Neural cell (in vitro differentiated cells): ENCODE measurements around the gene HUWE1. TPM values are rescaled to one million over a fixed set of nuclear protein-coding genes. Genes with fewer than 3 reads are reported as not detected.

Source experiments
- H2AFZ ChIP-seq: fragments of 200-600, 300-800 bp; sonication (generic), shearing (Covaris generic); 2 replicates; pipeline ENCODE4 v1.6.0; 2014; ENCODE audit warnings: low read depth, mild to moderate bottlenecking, antibody characterized with exemption, low read length, moderate library complexity
- H3F3A ChIP-seq: fragments of 200-600 bp; shearing (Covaris generic); 2 replicates; pipeline ENCODE4 v1.6.1; 2016; ENCODE audit warnings: mild to moderate bottlenecking, moderate library complexity, mixed read lengths, antibody characterized with exemption, low read length; ENCODE audit not compliant: insufficient read depth, poor library complexity, severe bottlenecking
- H3K27ac ChIP-seq: fragments of 200-600, 300-800 bp; sonication (generic), shearing (Covaris generic); 2 replicates; pipeline ENCODE4 v1.5.1; 2014; ENCODE audit warnings: mild to moderate bottlenecking, low read length, moderate library complexity
- H3K27me3 ChIP-seq: fragments of 300-800, 200-600 bp; sonication (generic), shearing (Covaris generic); 2 replicates; pipeline ENCODE4 v1.6.0; 2014; ENCODE audit warnings: mild to moderate bottlenecking, low read depth, low read length, moderate library complexity; ENCODE audit not compliant: insufficient read depth
- H3K36me3 ChIP-seq: fragments of 300-800, 200-600 bp; sonication (generic), shearing (Covaris generic); 2 replicates; pipeline ENCODE4 v1.5.1; 2014; ENCODE audit warnings: mild to moderate bottlenecking, antibody characterized with exemption, low read length, moderate library complexity; ENCODE audit not compliant: insufficient read depth
- H3K4me2 ChIP-seq: fragments of 300-800, 200-600 bp; sonication (generic), shearing (Covaris generic); 2 replicates; pipeline ENCODE4 v1.6.0; 2014; ENCODE audit warnings: mild to moderate bottlenecking, low read length
- H3K4me3 ChIP-seq: fragments of 300-800, 200-600 bp; sonication (generic), shearing (Covaris generic); 2 replicates; pipeline ENCODE4 v1.5.1; 2014; ENCODE audit warnings: mild to moderate bottlenecking, low read length, moderate library complexity
- H3K79me2 ChIP-seq: fragments of 200-600 bp; shearing (Covaris generic); replicated peaks from 2 replicates; pipeline ENCODE4 v1.6.0; 2014; ENCODE audit warnings: mild to moderate bottlenecking, low read length, moderate library complexity; ENCODE audit not compliant: insufficient read depth
- H3K9ac ChIP-seq: fragments of 300-800, 200-600 bp; sonication (generic), shearing (Covaris generic); 2 replicates; pipeline ENCODE4 v1.6.1; 2016; ENCODE audit warnings: mild to moderate bottlenecking, low read length, mixed read lengths
- H3K9me2 ChIP-seq: fragments of 200-600 bp; shearing (Covaris generic); 2 replicates; pipeline ENCODE4 v1.6.1; 2016; ENCODE audit warnings: mild to moderate bottlenecking, low read length, mixed read lengths; ENCODE audit not compliant: insufficient read depth
- H3K9me3 ChIP-seq: fragments of 200-600, 300-800 bp; sonication (generic), shearing (Covaris generic); 2 replicates; pipeline ENCODE4 v1.6.1; 2016; ENCODE audit warnings: mild to moderate bottlenecking, mixed run types, low read length, moderate library complexity, mixed read lengths
- H4K20me1 ChIP-seq: fragments of 200-600 bp; shearing (Covaris generic); 2 replicates; pipeline ENCODE4 v1.6.1; 2016; ENCODE audit warnings: mild to moderate bottlenecking, mixed run types; ENCODE audit not compliant: insufficient read depth
- EP300 ChIP-seq: fragments of 450-650 bp; conservative IDR thresholded peaks from 2 replicates; pipeline ENCODE4 v1.6.1; 2014; ENCODE audit warnings: antibody characterized with exemption, mild to moderate bottlenecking, moderate library complexity; ENCODE audit not compliant: poor library complexity, severe bottlenecking
- EZH2 ChIP-seq: fragments of 200-600, 300-800 bp; shearing (Covaris generic), sonication (generic); IDR thresholded peaks from 2 replicates; pipeline ENCODE4 v1.6.1; 2014; ENCODE audit warnings: antibody characterized with exemption, low read length, borderline replicate concordance, mild to moderate bottlenecking; ENCODE audit not compliant: insufficient read depth, poor library complexity, severe bottlenecking
- MXI1 ChIP-seq: fragments of 450-650 bp; conservative IDR thresholded peaks from 2 replicates; pipeline ENCODE4 v1.6.1; 2014; ENCODE audit warnings: antibody characterized with exemption, mild to moderate bottlenecking; ENCODE audit not compliant: poor library complexity, severe bottlenecking
- POLR2AphosphoS5 ChIP-seq: IDR thresholded peaks from 2 replicates; pipeline ENCODE4 v1.6.1; 2012
- RAD21 ChIP-seq: fragments of 450-650 bp; conservative IDR thresholded peaks from 2 replicates; pipeline ENCODE4 v1.6.1; 2014; ENCODE audit warnings: antibody characterized with exemption, mild to moderate bottlenecking, moderate library complexity
- SMC3 ChIP-seq: fragments of 450-650 bp; conservative IDR thresholded peaks from 2 replicates; pipeline ENCODE4 v1.6.1; 2014; ENCODE audit warnings: antibody characterized with exemption, mild to moderate bottlenecking, moderate library complexity; ENCODE audit not compliant: poor library complexity
- TAF1 ChIP-seq: IDR thresholded peaks from 2 replicates; pipeline ENCODE4 v1.6.1; 2012; ENCODE audit warnings: low read depth
- polyA plus RNA-seq: library from polyadenylated mRNA; depleted of rRNA; stranded (reverse); fragments of >200 nt; gene quantifications from 2 replicates; pipeline ENCODE4 v1.2.3, GENCODE V29; 2014
- TF ChIP-seq, protein P1 (sequence below): IDR thresholded peaks from 2 replicates; pipeline ENCODE4 v1.6.1; 2012; ENCODE audit warnings: borderline replicate concordance
- TF ChIP-seq, protein P2 (sequence below): fragments of 450-650 bp; IDR thresholded peaks from 2 replicates; pipeline ENCODE4 v1.5.1; 2014; ENCODE audit warnings: antibody characterized with exemption, mild to moderate bottlenecking, moderate library complexity; ENCODE audit not compliant: poor library complexity, severe bottlenecking

The HUWE1 gene
- polyA plus RNA-seq, 1 donor from 2014 or later = 25.0 TPM

DNA sequence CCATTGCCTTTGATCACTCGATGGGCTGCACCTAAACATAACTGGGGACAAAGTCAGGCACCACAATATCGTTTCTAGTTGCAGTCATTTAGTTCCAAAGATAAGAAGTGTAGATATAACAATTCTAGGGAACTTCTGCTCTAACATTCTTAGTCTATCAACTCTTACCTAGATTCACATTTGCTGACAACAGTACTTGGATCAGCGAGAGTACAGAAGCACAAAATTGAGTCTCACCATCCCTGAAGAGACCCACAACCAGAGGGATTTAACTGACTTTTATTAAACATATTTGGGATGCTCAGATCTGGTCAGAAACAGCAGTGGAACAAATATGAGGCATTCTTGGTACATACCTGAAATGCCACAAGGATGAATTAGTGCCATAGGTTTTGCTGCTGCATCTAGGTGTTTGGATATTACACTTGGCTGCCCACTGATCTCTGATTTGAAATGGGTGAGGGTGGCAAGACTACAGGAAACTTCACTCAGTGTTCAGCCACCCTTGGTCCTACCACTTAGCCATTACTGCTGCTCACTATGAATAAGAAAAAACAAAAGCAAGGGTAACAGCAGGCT is 28.9 kb upstream of the HUWE1 start:
- Histone ChIP-seq H2AFZ (no peak overlapping the region), H3K36me3 (no peaks in the 10 kb centered on the region), H3K9me2 (no peaks in the 10 kb centered on the region), H3K27ac (no peak overlapping the region), H4K20me1 (no peaks in the 10 kb centered on the region), H3K9me3 (no peaks in the 10 kb centered on the region), H3F3A (no peaks in the 10 kb centered on the region), H3K79me2 (no peaks in the 10 kb centered on the region), H3K4me2 (no peak overlapping the region), H3K27me3 (no peaks in the 10 kb centered on the region), H3K9ac (no peak overlapping the region), H3K4me3 (no peak overlapping the region)
- TF ChIP-seq MXI1 (no peak), TAF1 (no peak), RAD21 (no peak), EZH2 (no peak)
- TF ChIP-seq, protein P1, sequence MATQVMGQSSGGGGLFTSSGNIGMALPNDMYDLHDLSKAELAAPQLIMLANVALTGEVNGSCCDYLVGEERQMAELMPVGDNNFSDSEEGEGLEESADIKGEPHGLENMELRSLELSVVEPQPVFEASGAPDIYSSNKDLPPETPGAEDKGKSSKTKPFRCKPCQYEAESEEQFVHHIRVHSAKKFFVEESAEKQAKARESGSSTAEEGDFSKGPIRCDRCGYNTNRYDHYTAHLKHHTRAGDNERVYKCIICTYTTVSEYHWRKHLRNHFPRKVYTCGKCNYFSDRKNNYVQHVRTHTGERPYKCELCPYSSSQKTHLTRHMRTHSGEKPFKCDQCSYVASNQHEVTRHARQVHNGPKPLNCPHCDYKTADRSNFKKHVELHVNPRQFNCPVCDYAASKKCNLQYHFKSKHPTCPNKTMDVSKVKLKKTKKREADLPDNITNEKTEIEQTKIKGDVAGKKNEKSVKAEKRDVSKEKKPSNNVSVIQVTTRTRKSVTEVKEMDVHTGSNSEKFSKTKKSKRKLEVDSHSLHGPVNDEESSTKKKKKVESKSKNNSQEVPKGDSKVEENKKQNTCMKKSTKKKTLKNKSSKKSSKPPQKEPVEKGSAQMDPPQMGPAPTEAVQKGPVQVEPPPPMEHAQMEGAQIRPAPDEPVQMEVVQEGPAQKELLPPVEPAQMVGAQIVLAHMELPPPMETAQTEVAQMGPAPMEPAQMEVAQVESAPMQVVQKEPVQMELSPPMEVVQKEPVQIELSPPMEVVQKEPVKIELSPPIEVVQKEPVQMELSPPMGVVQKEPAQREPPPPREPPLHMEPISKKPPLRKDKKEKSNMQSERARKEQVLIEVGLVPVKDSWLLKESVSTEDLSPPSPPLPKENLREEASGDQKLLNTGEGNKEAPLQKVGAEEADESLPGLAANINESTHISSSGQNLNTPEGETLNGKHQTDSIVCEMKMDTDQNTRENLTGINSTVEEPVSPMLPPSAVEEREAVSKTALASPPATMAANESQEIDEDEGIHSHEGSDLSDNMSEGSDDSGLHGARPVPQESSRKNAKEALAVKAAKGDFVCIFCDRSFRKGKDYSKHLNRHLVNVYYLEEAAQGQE = no peak

DNA sequence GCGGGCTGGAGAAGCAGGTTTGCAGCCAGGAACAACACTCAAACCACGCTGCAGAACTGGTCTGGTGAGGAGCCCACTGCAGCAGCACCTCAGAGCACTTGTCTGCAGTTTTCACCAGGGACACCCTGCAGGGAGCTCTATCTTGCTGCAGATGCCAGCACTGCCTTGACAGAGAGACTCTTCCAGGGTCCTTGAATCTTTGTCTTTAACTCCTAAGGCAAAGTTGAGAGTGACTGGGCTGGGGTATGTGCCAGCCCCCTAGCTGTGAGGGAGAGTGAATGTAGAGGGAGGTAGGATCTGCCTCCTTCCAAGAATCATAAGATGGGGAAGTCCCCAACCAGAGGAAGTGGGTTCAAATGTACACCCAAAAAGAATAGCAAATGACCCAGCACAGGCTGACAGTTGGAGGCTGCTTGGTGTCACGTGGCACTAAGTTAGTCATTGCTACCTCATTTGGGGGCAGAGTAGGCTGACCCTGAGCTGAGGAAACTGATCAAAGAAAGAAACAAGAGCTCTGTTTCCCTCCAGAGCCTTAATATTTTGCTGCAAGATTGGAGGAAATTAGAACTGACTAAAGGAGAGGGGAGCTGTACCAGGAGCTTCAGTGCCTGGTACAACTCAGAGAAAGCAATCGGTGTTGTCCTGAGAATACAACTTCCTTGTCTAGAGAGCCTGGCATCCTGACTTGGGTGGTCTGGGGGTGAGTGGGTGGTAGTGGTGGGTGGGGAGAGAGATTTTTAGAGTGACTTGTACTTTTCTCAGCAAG is 28.2 kb upstream of the HUWE1 start:
- Histone ChIP-seq H3K27ac (no peak overlapping the region), H3K36me3 (no peaks in the 10 kb centered on the region), H3K4me3 (no peak overlapping the region), H3K4me2 (no peak overlapping the region), H2AFZ (no peak overlapping the region), H3K27me3 (no peaks in the 10 kb centered on the region), H3K79me2 (no peaks in the 10 kb centered on the region), H3F3A (no peaks in the 10 kb centered on the region), H4K20me1 (no peaks in the 10 kb centered on the region), H3K9me3 (no peaks in the 10 kb centered on the region), H3K9me2 (no peaks in the 10 kb centered on the region), H3K9ac (no peak overlapping the region)
- TF ChIP-seq, protein P1 = no peak
- no peak for TF ChIP-seq RAD21
- no peak for TF ChIP-seq EZH2
- TF ChIP-seq TAF1 = no peak
- TF ChIP-seq, protein P2, sequence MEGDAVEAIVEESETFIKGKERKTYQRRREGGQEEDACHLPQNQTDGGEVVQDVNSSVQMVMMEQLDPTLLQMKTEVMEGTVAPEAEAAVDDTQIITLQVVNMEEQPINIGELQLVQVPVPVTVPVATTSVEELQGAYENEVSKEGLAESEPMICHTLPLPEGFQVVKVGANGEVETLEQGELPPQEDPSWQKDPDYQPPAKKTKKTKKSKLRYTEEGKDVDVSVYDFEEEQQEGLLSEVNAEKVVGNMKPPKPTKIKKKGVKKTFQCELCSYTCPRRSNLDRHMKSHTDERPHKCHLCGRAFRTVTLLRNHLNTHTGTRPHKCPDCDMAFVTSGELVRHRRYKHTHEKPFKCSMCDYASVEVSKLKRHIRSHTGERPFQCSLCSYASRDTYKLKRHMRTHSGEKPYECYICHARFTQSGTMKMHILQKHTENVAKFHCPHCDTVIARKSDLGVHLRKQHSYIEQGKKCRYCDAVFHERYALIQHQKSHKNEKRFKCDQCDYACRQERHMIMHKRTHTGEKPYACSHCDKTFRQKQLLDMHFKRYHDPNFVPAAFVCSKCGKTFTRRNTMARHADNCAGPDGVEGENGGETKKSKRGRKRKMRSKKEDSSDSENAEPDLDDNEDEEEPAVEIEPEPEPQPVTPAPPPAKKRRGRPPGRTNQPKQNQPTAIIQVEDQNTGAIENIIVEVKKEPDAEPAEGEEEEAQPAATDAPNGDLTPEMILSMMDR = no peak
- no peak for TF ChIP-seq SMC3
- no peak for TF ChIP-seq POLR2AphosphoS5
- TF ChIP-seq MXI1 = no peak
- no peak for TF ChIP-seq EP300
